ENCODE data around the gene SORL1-AS1.

The SORL1-AS1 gene

DNA sequence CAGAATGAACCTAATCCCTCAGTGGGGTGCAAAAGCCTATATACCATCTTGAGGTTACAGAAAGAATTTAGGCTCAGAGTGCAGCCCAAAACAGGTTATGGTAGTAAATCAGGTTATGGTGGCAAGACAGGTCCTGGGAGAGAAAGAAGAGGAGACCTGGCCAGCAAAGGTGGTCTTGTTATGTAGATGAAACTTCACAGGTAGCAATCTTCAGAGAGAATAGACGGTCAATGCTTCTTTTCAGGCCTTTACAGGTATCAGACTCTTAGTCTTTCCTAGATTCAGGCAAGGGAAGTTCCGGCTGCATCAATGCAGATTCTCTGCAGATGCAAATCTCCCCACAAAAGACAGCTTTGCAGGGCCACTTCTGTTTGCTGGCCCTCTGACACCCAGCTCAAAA lies 46.5 kb downstream of the SORL1-AS1 start:
- no peaks in the 10 kb centered on the region for H3K36me3 ChIP-seq
- TF ChIP-seq CTCF (IDR thresholded peaks at IDR 0.05; ENCODE audit: low read depth, low read length) = no peak
- peaks cover 5% of the 10 kb centered on the region for H3K9me3 ChIP-seq (ENCODE audit: severe bottlenecking)
- no peak overlapping the region for H3K4me3 ChIP-seq (ENCODE audit: low read depth, low read length)
- no peak for DNase-seq
- H3K27me3 ChIP-seq (ENCODE audit: insufficient read depth, low read depth, severe bottlenecking) = no peaks in the 10 kb centered on the region
- H3K27ac ChIP-seq = no peak overlapping the region

- H3K27ac ChIP-seq = no peak overlapping the region
- no peaks in the 10 kb centered on the region for H3K36me3 ChIP-seq
- no peaks in the 10 kb centered on the region for H3K27me3 ChIP-seq (ENCODE audit: insufficient read depth, low read depth, severe bottlenecking)
- H3K9me3 ChIP-seq (ENCODE audit: severe bottlenecking) = peaks cover 5% of the 10 kb centered on the region
- H3K4me3 ChIP-seq (ENCODE audit: low read depth, low read length) = no peak overlapping the region
- no peak for TF ChIP-seq CTCF (IDR thresholded peaks at IDR 0.05; ENCODE audit: low read depth, low read length)
- no peak for DNase-seq
Measured at GRCh38 chr11:121405646-121406045, 47.1 kb downstream of the SORL1-AS1 start.

- no peak for DNase-seq
- no peak overlapping the region for H3K4me3 ChIP-seq (ENCODE audit: low read depth, low read length)
- H3K9me3 ChIP-seq (ENCODE audit: severe bottlenecking) = no peaks in the 10 kb centered on the region
- no peaks in the 10 kb centered on the region for H3K27me3 ChIP-seq (ENCODE audit: insufficient read depth, low read depth, severe bottlenecking)
- no peak overlapping the region for H3K27ac ChIP-seq
- H3K36me3 ChIP-seq = no peaks in the 10 kb centered on the region
- TF ChIP-seq CTCF (IDR thresholded peaks at IDR 0.05; ENCODE audit: low read depth, low read length) = no peak
Measured at GRCh38 chr11:121394785-121395184, 58.0 kb downstream of the SORL1-AS1 start.

- Histone ChIP-seq H3K27ac (no peak overlapping the region), H3K4me3 (ENCODE audit: low read depth, low read length) (no peak overlapping the region), H3K9me3 (ENCODE audit: severe bottlenecking) (no peaks in the 10 kb centered on the region), H3K27me3 (ENCODE audit: insufficient read depth, low read depth, severe bottlenecking) (no peaks in the 10 kb centered on the region), H3K36me3 (no peaks in the 10 kb centered on the region)
- no peak for DNase-seq
- TF ChIP-seq CTCF (IDR thresholded peaks at IDR 0.05; ENCODE audit: low read depth, low read length) = no peak
Measured at GRCh38 chr11:121393855-121394254, 58.9 kb downstream of the SORL1-AS1 start.

DNA sequence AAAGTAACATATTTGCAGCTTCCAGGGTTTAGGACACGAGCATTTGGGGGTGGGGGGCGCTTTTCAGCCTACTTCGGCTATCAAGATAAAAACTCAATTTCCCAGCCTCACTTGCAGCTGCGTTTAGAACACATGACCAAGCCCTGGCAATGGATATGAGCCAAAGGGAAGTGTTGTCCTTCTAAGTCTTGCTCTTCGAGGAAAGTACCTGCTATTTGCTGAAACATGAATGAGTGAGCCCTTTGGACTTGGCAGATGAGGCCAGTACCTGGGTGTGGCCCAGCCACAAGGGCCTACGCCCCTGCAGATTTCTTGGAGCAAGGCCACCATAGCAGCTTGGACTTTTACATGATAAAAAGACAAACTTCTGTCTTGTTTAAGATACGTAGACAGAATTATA lies 60.9 kb downstream of the SORL1-AS1 start:
- Histone ChIP-seq H3K4me3 (ENCODE audit: low read depth, low read length) (no peak overlapping the region), H3K27me3 (ENCODE audit: insufficient read depth, low read depth, severe bottlenecking) (no peaks in the 10 kb centered on the region), H3K9me3 (ENCODE audit: severe bottlenecking) (no peaks in the 10 kb centered on the region), H3K36me3 (no peaks in the 10 kb centered on the region), H3K27ac (no peak overlapping the region)
- DNase-seq = no peak
- TF ChIP-seq CTCF (IDR thresholded peaks at IDR 0.05; ENCODE audit: low read depth, low read length) = no peak

- no peaks in the 10 kb centered on the region for H3K27me3 ChIP-seq (ENCODE audit: insufficient read depth, low read depth, severe bottlenecking)
- H3K36me3 ChIP-seq = no peaks in the 10 kb centered on the region
- H3K27ac ChIP-seq = peak overlapping the region; percentile 70
- TF ChIP-seq CTCF (IDR thresholded peaks at IDR 0.05; ENCODE audit: low read depth, low read length) = no peak
- H3K4me3 ChIP-seq (ENCODE audit: low read depth, low read length) = peak overlapping the region; percentile 36
- no peaks in the 10 kb centered on the region for H3K9me3 ChIP-seq (ENCODE audit: severe bottlenecking)
- peak; percentile 75 for DNase-seq
Measured at GRCh38 chr11:121389651-121390050, 63.1 kb downstream of the SORL1-AS1 start.

All from WERI-Rb-1 (cell line).